Gastrocnemius medialis (tissue), 4 donors: Measurements from ENCODE around the gene GOSR1.

ENCODE experiments used
- CTCF ChIP-seq, 5 experiments: fragments of 450-650 bp in 3 of 5; fragments of 200-600 bp in 2 of 5; sonication (generic) in 2 of 5; IDR thresholded peaks in 4 of 5; conservative IDR thresholded peaks in 1 of 5; 1 replicate in 4 of 5; 2 replicates in 1 of 5; pipeline ENCODE4 v1.5.1; 2016 to 2019; ENCODE audit warnings: antibody characterized with exemption in 5 of 5, mild to moderate bottlenecking in 3 of 5, moderate library complexity in 3 of 5
- POLR2A ChIP-seq, 2 donors: fragments of 450-650 bp; IDR thresholded peaks; one replicate each; pipeline ENCODE4 v1.6.1; 2017; ENCODE audit warnings: antibody characterized with exemption in 2 of 2, mild to moderate bottlenecking in 2 of 2, moderate library complexity in 2 of 2

GRCh38 chr17:30554839-30555751 is 77.9 kb downstream of the GOSR1 start:
- TF ChIP-seq POLR2A (IDR thresholded peaks at IDR 0.05) (no peak), CTCF (IDR thresholded peaks at IDR 0.05 in 4 of 5, conservative IDR thresholded peaks at IDR 0.05 in 1 of 5) (no peak)
